Measurements from ENCODE around the gene GOSR1. TPM values are rescaled to one million over a fixed set of nuclear protein-coding genes. Genes with fewer than 3 reads are reported as not detected.

GOSR1 gene
- total RNA-seq, 1 experiment from 2014 or later = 86.5 TPM

DNA sequence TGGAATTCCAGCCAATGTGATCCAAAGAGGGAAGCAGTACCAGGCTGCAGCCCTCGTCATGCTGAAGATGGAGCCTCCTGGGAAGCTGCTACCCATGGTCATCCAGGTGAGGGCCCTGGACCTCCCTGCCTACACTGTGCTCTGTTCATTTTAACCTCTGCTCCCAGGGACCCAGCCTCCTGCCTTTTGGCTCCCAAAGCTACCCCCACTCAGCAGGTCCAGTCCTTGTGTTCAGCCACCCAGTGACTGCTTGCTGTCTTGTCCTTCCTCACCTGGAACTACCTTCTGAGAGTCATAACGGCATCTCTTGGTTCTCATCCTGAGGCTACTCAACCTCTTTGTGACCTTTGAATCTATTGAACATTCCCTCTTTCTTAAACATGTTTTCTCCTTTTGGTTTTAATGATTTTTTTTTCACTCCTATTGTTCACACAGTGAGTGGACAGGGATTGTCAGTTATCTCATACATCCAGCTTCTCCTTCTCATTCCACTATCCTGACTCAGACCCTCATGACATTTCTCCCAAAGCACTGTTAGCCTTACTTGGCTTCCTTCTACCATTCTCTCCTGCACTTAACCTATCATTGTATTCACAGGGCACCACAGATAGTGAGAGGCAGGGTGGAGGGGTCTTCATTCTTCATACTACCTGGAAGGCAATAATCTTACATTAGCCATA lies 53.3 kb downstream of the GOSR1 start:
- ChIA-PET CTCF (no interaction called here), POLR2A (no interaction called here)
- DNase-seq = no peak
- no peaks in the 10 kb centered on the region for H3K4me1 ChIP-seq
- no peak for TF ChIP-seq CTCF (IDR thresholded peaks at IDR 0.05; ENCODE audit: insufficient read depth in 1 of 2, low read depth in 1 of 2, low read length in 1 of 2, severe bottlenecking in 1 of 2, unreplicated experiment in 1 of 2)
- H3K9me3 ChIP-seq = no peaks in the 10 kb centered on the region
- Mint-ChIP-seq H3K4me1 (ENCODE audit: low read depth, unreplicated experiment) (no peaks in the 10 kb centered on the region), H3K9me3 (ENCODE audit: unreplicated experiment) (no peaks in the 10 kb centered on the region), H3K36me3 (ENCODE audit: insufficient read depth, unreplicated experiment) (no peaks in the 10 kb centered on the region), H3K4me3 (ENCODE audit: unreplicated experiment) (no peak overlapping the region), H3K27ac (ENCODE audit: unreplicated experiment) (no peak overlapping the region), H3K27me3 (ENCODE audit: insufficient read depth, unreplicated experiment) (no peaks in the 10 kb centered on the region)
- no TSS peak for BruUV-seq (replicated peaks)
- intact Hi-C loops (cut with micrococcal nuclease; ENCODE audit: unreplicated experiment) = no loop called here
- H3K27me3 ChIP-seq (replicated peaks; ENCODE audit: control insufficient read depth, insufficient read depth, low read length) = no peaks in the 10 kb centered on the region; the same call in 1 of the 2 replicates
- no peaks in the 10 kb centered on the region for H3K36me3 ChIP-seq (ENCODE audit: control insufficient read depth, insufficient read depth, low read length)
- no peak overlapping the region for H3K4me3 ChIP-seq (ENCODE audit: low read depth, low read length)

- POLR2A ChIA-PET = no interaction called here
- no TSS peak for BruUV-seq (replicated peaks)
Measured at GRCh38 chr17:30532871-30533270, 55.7 kb downstream of the GOSR1 start.

DNA sequence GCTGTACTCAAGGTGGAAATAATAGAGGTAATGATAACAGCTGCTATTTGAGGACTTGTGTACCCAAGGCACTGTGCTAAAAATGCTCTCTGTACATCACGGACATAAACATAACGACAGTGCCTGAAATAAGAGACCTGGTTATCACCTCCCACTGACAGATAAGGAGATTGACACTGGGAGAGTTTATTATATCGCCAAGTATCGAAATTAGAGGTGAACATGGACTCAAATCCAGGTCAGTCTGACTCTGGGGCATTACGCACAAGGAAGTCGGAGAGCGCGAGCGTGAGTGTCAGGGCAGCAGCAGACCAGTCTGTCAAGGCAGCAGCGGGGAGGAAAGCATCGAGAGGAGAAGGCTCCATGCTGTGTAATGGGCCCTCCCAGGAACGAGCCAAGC lies 57.1 kb downstream of the GOSR1 start:
- intact Hi-C loops (cut with micrococcal nuclease; ENCODE audit: unreplicated experiment) = no loop called here
- H3K9me3 ChIP-seq = no peaks in the 10 kb centered on the region
- no peak overlapping the region for H3K4me3 ChIP-seq (ENCODE audit: low read depth, low read length)
- CTCF ChIA-PET = interaction anchor here (0.6 kb wide), 1 partner anchor 133 kb away, joined by 5 read pairs; no protein-coding TSS in a partner anchor
- no peaks in the 10 kb centered on the region for H3K9me3 Mint-ChIP-seq (ENCODE audit: unreplicated experiment)
- POLR2A ChIA-PET = no interaction called here
- BruUV-seq (replicated peaks) = no TSS peak
- H3K4me1 Mint-ChIP-seq (ENCODE audit: low read depth, unreplicated experiment) = no peaks in the 10 kb centered on the region
- H3K4me3 Mint-ChIP-seq (ENCODE audit: unreplicated experiment) = no peak overlapping the region
- H3K27me3 Mint-ChIP-seq (ENCODE audit: insufficient read depth, unreplicated experiment) = no peaks in the 10 kb centered on the region
- H3K36me3 Mint-ChIP-seq (ENCODE audit: insufficient read depth, unreplicated experiment) = no peaks in the 10 kb centered on the region
- no peaks in the 10 kb centered on the region for H3K36me3 ChIP-seq (ENCODE audit: control insufficient read depth, insufficient read depth, low read length)
- H3K27me3 ChIP-seq (replicated peaks; ENCODE audit: control insufficient read depth, insufficient read depth, low read length) = no peaks in the 10 kb centered on the region
- DNase-seq = no peak
- H3K4me1 ChIP-seq = no peaks in the 10 kb centered on the region
- TF ChIP-seq CTCF (IDR thresholded peaks at IDR 0.05; ENCODE audit: insufficient read depth in 1 of 2, low read depth in 1 of 2, low read length in 1 of 2, severe bottlenecking in 1 of 2, unreplicated experiment in 1 of 2) = no peak
- no peak overlapping the region for H3K27ac Mint-ChIP-seq (ENCODE audit: unreplicated experiment)

More at GRCh38 chr17:30532871-30533270, 55.7 kb downstream of the GOSR1 start:
- intact Hi-C loops (cut with micrococcal nuclease; ENCODE audit: unreplicated experiment) = no loop called here
- DNase-seq = no peak
- Histone ChIP-seq H3K27me3 (replicated peaks; ENCODE audit: control insufficient read depth, insufficient read depth, low read length) (no peaks in the 10 kb centered on the region; the same call in 1 of the 2 replicates), H3K4me1 (no peaks in the 10 kb centered on the region), H3K4me3 (ENCODE audit: low read depth, low read length) (no peak overlapping the region), H3K9me3 (no peaks in the 10 kb centered on the region), H3K36me3 (ENCODE audit: control insufficient read depth, insufficient read depth, low read length) (no peaks in the 10 kb centered on the region)
- Mint-ChIP-seq H3K4me1 (ENCODE audit: low read depth, unreplicated experiment) (no peaks in the 10 kb centered on the region), H3K36me3 (ENCODE audit: insufficient read depth, unreplicated experiment) (no peaks in the 10 kb centered on the region), H3K27ac (ENCODE audit: unreplicated experiment) (no peak overlapping the region), H3K4me3 (ENCODE audit: unreplicated experiment) (no peak overlapping the region), H3K27me3 (ENCODE audit: insufficient read depth, unreplicated experiment) (no peaks in the 10 kb centered on the region), H3K9me3 (ENCODE audit: unreplicated experiment) (no peaks in the 10 kb centered on the region)
- CTCF ChIA-PET = no interaction called here
- TF ChIP-seq CTCF (IDR thresholded peaks at IDR 0.05; ENCODE audit: insufficient read depth in 1 of 2, low read depth in 1 of 2, low read length in 1 of 2, severe bottlenecking in 1 of 2, unreplicated experiment in 1 of 2) = no peak
